ENCODE measurements around the gene MVK.

MVK gene

DNA sequence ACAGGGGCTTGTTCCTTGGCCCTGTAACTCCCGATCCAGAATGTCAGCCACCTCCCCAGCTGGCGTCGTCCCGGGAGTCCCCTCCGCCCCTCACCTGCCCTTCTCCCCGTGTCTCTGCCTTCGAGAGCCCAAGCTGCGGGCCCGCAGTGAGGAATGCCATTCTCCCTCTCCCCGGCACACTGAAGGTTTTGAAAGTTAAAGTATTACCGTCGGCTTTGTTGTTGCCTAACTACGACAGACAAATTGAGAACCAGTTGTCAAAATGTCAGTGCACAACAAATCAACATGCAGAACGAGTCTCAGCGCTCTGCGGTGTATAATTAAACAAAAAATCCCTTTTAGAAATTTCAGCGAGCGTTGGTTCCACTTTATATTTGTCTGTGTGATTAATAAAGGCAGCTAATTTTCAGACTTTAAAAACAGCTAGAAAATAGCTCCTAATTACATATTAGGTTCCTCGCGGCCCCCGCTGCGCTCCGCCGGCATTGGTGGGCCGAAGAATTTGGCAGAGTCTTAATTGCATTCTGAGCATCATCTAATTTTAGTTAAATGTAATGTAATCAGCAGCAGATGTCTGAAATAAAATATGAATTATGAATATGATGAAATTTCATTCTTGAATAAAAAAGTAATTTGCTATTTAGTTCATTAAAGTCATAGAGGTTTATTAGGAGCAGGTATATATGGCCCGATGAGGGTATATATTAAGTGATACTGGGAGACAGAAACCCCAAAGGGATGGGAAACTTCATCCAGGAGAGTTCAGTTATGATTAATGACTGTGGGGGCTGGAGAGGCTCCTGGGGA, 40.3 kb downstream of the MVK start:
- TF ChIP-seq, protein P1, sequence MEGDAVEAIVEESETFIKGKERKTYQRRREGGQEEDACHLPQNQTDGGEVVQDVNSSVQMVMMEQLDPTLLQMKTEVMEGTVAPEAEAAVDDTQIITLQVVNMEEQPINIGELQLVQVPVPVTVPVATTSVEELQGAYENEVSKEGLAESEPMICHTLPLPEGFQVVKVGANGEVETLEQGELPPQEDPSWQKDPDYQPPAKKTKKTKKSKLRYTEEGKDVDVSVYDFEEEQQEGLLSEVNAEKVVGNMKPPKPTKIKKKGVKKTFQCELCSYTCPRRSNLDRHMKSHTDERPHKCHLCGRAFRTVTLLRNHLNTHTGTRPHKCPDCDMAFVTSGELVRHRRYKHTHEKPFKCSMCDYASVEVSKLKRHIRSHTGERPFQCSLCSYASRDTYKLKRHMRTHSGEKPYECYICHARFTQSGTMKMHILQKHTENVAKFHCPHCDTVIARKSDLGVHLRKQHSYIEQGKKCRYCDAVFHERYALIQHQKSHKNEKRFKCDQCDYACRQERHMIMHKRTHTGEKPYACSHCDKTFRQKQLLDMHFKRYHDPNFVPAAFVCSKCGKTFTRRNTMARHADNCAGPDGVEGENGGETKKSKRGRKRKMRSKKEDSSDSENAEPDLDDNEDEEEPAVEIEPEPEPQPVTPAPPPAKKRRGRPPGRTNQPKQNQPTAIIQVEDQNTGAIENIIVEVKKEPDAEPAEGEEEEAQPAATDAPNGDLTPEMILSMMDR (IDR thresholded peaks at IDR 0.05; ENCODE audit: insufficient read depth, low read length, poor library complexity, severe bottlenecking): no peak
- Histone ChIP-seq H3K27me3 (replicated peaks; ENCODE audit: control insufficient read depth, insufficient read depth, low read length) (peaks cover 4% of the 10 kb centered on the region; the same call in 1 of the 2 replicates), H3K4me3 (replicated peaks; ENCODE audit: low read depth, low read length) (no peak overlapping the region), H3K36me3 (ENCODE audit: control insufficient read depth, insufficient read depth, low read length) (no peaks in the 10 kb centered on the region)
- DNase-seq (ENCODE audit: extremely low read depth, insufficient read length): no peak

DNA sequence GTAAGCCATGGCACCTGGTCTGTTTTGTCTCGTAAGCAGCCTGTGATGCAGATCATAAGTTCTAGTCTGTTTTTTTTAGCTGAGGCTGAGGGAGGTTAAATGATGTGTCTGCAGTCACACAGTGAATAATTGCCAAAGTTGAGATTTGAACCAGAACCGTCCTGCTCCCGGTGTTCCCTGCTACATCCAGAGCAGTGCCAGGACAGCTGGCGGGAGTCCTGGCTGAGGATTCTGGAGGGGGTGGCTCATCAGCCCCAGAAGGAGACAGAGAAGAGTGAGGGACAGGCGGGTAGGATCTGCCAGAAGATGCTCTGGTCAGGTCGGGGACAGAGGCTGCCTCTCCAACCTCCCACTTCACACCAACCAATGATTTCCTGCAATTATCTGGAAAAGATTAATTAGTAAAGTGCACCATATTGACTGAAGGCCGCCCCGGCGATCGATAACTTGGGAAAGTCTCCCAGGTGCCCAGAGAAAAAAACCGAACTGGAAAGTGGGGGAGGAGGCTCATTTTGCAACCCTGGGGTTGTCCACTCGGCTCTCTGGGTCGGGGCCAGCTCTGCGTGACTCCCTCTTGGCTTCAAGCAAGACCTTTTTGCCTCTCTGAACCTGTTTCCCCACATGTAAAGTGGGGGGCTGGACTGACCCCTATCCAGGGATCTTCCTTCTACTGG, 42.1 kb downstream of the MVK start:
- Histone ChIP-seq H3K36me3 (ENCODE audit: control insufficient read depth, insufficient read depth, low read length) (no peaks in the 10 kb centered on the region), H3K4me3 (replicated peaks; ENCODE audit: low read depth, low read length) (no peak overlapping the region), H3K27me3 (replicated peaks; ENCODE audit: control insufficient read depth, insufficient read depth, low read length) (peaks cover 4% of the 10 kb centered on the region; the same call in 1 of the 2 replicates)
- TF ChIP-seq, protein P1 (IDR thresholded peaks at IDR 0.05; ENCODE audit: insufficient read depth, low read length, poor library complexity, severe bottlenecking): no peak
- no peak for DNase-seq (ENCODE audit: extremely low read depth, insufficient read length)

GRCh38 chr12:109617491-109617890, 43.9 kb downstream of the MVK start:
- H3K27me3 ChIP-seq (replicated peaks; ENCODE audit: control insufficient read depth, insufficient read depth, low read length): peaks cover 4% of the 10 kb centered on the region; the same call in 1 of the 2 replicates
- TF ChIP-seq, protein P1 (IDR thresholded peaks at IDR 0.05; ENCODE audit: insufficient read depth, low read length, poor library complexity, severe bottlenecking): no peak

GRCh38 chr12:109618082-109618481, 44.5 kb downstream of the MVK start:
- peaks cover 2% of the 10 kb centered on the region; the same call in 1 of the 2 replicates for H3K27me3 ChIP-seq (replicated peaks; ENCODE audit: control insufficient read depth, insufficient read depth, low read length)
- no peaks in the 10 kb centered on the region for H3K36me3 ChIP-seq (ENCODE audit: control insufficient read depth, insufficient read depth, low read length)
- no peak for DNase-seq (ENCODE audit: extremely low read depth, insufficient read length)
- no peak overlapping the region for H3K4me3 ChIP-seq (replicated peaks; ENCODE audit: low read depth, low read length)
- TF ChIP-seq, protein P1 (IDR thresholded peaks at IDR 0.05; ENCODE audit: insufficient read depth, low read length, poor library complexity, severe bottlenecking): no peak

More at GRCh38 chr12:109617491-109617890, 43.9 kb downstream of the MVK start:
- no peak for DNase-seq (ENCODE audit: extremely low read depth, insufficient read length)
- Histone ChIP-seq H3K4me3 (replicated peaks; ENCODE audit: low read depth, low read length) (no peak overlapping the region), H3K36me3 (ENCODE audit: control insufficient read depth, insufficient read depth, low read length) (no peaks in the 10 kb centered on the region)

DNA sequence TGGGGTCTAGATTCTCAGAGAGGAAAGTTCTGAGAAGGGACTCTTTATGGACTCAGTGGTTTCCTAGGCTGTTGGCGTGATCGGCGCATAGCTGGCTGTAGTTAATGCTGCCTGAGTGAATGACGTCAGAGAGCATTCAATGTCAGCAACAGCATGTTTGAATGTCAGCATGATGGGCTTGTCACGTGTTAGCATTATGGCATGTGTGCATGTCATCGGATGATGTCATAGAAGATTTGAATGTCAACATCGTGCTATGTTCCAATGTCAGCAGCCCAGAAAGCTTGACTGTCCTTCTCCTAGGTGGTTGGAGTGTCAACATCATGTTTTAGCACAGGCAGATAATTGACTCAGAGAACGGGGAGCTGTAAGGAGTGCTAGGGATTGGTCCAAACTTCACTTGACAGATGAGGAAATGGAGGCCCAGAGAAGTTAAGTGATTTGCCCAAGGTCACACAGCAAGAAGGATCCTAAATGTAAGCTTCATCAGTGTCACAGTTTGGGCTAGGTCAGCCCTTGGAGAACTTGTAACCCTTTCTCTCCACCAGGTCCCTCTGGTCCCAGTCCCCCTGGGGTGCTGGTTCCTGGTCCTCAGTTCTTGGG, 45.5 kb downstream of the MVK start:
- TF ChIP-seq, protein P1 (IDR thresholded peaks at IDR 0.05; ENCODE audit: insufficient read depth, low read length, poor library complexity, severe bottlenecking): no peak
- Histone ChIP-seq H3K27me3 (replicated peaks; ENCODE audit: control insufficient read depth, insufficient read depth, low read length) (peaks cover 2% of the 10 kb centered on the region; the same call in 1 of the 2 replicates), H3K4me3 (replicated peaks; ENCODE audit: low read depth, low read length) (no peak overlapping the region), H3K36me3 (ENCODE audit: control insufficient read depth, insufficient read depth, low read length) (no peaks in the 10 kb centered on the region)
- DNase-seq (ENCODE audit: extremely low read depth, insufficient read length): no peak
